OCI-LY7 (cell line): ENCODE data around the gene EBP. TPM values are rescaled to one million over a fixed set of nuclear protein-coding genes. Genes with fewer than 3 reads are reported as not detected.

Source experiments
- BruUV-seq: library from RNA; stranded (reverse); fragments of 400-500 nt; replicated peaks from 2 replicates; lab custom pipeline; 2021; lab: Mats Ljungman, UMichigan
- CTCF ChIA-PET: fragments of 300-600 bp; sonication (Branson Sonifier 250); formaldehyde crosslinking; loops from one replicate; lab custom pipeline; 2022; ENCODE audit warnings: antibody characterized with exemption; ENCODE audit not compliant: unreplicated experiment; lab: Charles Lee
- POLR2A ChIA-PET: fragments of 300-600 bp; sonication (Branson Sonifier 250); formaldehyde crosslinking; loops from one replicate; lab custom pipeline; 2022; ENCODE audit warnings: antibody characterized with exemption; lab: Charles Lee
- DNase-seq: peaks from one replicate; pipeline ENCODE4 v3.0.0-alpha.2; 2015; ENCODE audit warnings: low spot score
- H2AFZ ChIP-seq: fragments of 200-600 bp; sonication (generic), shearing (Covaris generic); 2 replicates; pipeline ENCODE4 v1.6.1; 2014; ENCODE audit warnings: mild to moderate bottlenecking, antibody characterized with exemption, low read length, moderate library complexity
- H3K27ac ChIP-seq: fragments of 200-600 bp; sonication (generic); 2 replicates; pipeline ENCODE4 v1.5.1; 2014; ENCODE audit warnings: mixed run types, low read depth, mild to moderate bottlenecking, moderate library complexity, low read length, inconsistent platforms; ENCODE audit not compliant: poor library complexity, severe bottlenecking
- H3K36me3 ChIP-seq: fragments of 200-600 bp; sonication (generic); 2 replicates; pipeline ENCODE4 v1.6.1; 2014; ENCODE audit warnings: mild to moderate bottlenecking, antibody characterized with exemption, low read length, moderate library complexity, mixed read lengths; ENCODE audit not compliant: insufficient read depth
- H3K4me1 ChIP-seq: fragments of 200-600 bp; sonication (generic); 2 replicates; pipeline ENCODE4 v1.5.1; 2014; ENCODE audit warnings: mild to moderate bottlenecking, low read length; ENCODE audit not compliant: insufficient read depth, poor library complexity, severe bottlenecking
- H3K4me2 ChIP-seq: fragments of 200-600 bp; sonication (generic); 2 replicates; pipeline ENCODE4 v1.6.1; 2014; ENCODE audit warnings: mild to moderate bottlenecking, low read length
- H3K4me3 ChIP-seq: fragments of 200-600 bp; sonication (generic); 2 replicates; pipeline ENCODE4 v1.5.1; 2014; ENCODE audit warnings: mild to moderate bottlenecking, low read depth, low read length; ENCODE audit not compliant: poor library complexity, severe bottlenecking
- H3K79me2 ChIP-seq: fragments of 200-600 bp; sonication (generic); 2 replicates; pipeline ENCODE4 v1.6.1; 2016; ENCODE audit warnings: low read depth, mild to moderate bottlenecking, low read length, moderate library complexity, mixed read lengths; ENCODE audit not compliant: insufficient read depth
- H3K9me2 ChIP-seq: fragments of 200-600 bp; sonication (generic); 2 replicates; pipeline ENCODE4 v1.6.1; 2016; ENCODE audit warnings: mild to moderate bottlenecking, low read length, mixed read lengths; ENCODE audit not compliant: insufficient read depth
- H3K9me3 ChIP-seq: fragments of 200-600 bp; sonication (generic); 2 replicates; pipeline ENCODE4 v1.6.1; 2014; ENCODE audit warnings: mild to moderate bottlenecking, mixed run types, low read length, mixed read lengths
- H4K20me1 ChIP-seq: fragments of 200-600 bp; sonication (generic); 2 replicates; pipeline ENCODE4 v1.6.1; 2014; ENCODE audit warnings: mild to moderate bottlenecking, antibody characterized with exemption, low read length, moderate library complexity, mixed read lengths; ENCODE audit not compliant: insufficient read depth
- EZH2phosphoT487 ChIP-seq: fragments of 200-600 bp; sonication (generic); IDR thresholded peaks from 2 replicates; pipeline ENCODE4 v1.6.1; 2018; ENCODE audit warnings: low read depth, borderline replicate concordance, mild to moderate bottlenecking, mixed run types, antibody characterized with exemption, low read length, moderate library complexity, mixed read lengths
- intact Hi-C: fragments of 100-400 bp; cut with micrococcal nuclease; formaldehyde crosslinking; loops from one replicate; pipeline ENCODE4 v1.10.0; 2022; ENCODE audit not compliant: unreplicated experiment
- total RNA-seq, 2 experiments: library from RNA; depleted of rRNA in 1 of 2; stranded (reverse); fragments of >200 nt in 1 of 2; shearing (Covaris generic) in 1 of 2; gene quantifications; 2 replicates each; pipeline ENCODE4 v1.2.3, GENCODE V29; 2014 to 2022
- TF ChIP-seq, protein P1 (sequence below): fragments of 200-600 bp; sonication (generic); conservative IDR thresholded peaks from 2 replicates; pipeline ENCODE4 v1.5.1; 2014; ENCODE audit warnings: mild to moderate bottlenecking, antibody characterized with exemption, low read length, moderate library complexity, mixed read lengths

The EBP gene
- total RNA-seq, 2 experiments from 2014 or later, result 94.4 to 126 TPM

DNA sequence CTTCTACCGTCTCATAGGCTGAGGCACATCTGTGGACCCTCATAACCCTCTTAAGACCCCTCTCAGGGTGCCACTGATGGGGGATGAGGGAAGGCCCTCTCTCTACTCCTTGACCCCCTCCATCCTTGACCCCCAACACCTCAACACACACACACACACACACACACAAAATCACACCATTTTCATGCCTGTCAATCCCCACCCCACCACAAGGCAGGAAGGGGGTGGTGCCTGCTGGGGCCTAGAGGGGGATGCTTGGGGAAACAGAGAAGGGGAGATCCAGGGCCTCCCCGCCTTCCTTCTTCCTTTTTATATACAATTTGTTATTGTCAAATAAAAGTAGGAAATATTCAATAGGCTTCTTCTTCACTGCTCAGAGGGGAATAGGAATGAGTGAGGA lies 1.2 kb upstream of the EBP start:
- ChIA-PET CTCF (no interaction called here), POLR2A (interaction anchor here (0.7 kb wide), 1 partner anchor 1360 kb away, joined by 3 read pairs; no protein-coding TSS in a partner anchor)
- Histone ChIP-seq H2AFZ (peak overlapping the region; percentile 35; the same call in 1 of the 2 replicates), H3K9me2 (no peaks in the 10 kb centered on the region), H3K27ac (peak overlapping the region; percentile 95), H3K4me3 (peak overlapping the region; percentile 95), H3K9me3 (no peaks in the 10 kb centered on the region), H3K4me2 (peak overlapping the region; percentile 96), H3K4me1 (peaks cover 51% of the 10 kb centered on the region), H4K20me1 (no peaks in the 10 kb centered on the region), H3K36me3 (peaks cover 18% of the 10 kb centered on the region), H3K79me2 (peaks cover 31% of the 10 kb centered on the region)
- peak; percentile 29 for DNase-seq
- TF ChIP-seq, protein P1, sequence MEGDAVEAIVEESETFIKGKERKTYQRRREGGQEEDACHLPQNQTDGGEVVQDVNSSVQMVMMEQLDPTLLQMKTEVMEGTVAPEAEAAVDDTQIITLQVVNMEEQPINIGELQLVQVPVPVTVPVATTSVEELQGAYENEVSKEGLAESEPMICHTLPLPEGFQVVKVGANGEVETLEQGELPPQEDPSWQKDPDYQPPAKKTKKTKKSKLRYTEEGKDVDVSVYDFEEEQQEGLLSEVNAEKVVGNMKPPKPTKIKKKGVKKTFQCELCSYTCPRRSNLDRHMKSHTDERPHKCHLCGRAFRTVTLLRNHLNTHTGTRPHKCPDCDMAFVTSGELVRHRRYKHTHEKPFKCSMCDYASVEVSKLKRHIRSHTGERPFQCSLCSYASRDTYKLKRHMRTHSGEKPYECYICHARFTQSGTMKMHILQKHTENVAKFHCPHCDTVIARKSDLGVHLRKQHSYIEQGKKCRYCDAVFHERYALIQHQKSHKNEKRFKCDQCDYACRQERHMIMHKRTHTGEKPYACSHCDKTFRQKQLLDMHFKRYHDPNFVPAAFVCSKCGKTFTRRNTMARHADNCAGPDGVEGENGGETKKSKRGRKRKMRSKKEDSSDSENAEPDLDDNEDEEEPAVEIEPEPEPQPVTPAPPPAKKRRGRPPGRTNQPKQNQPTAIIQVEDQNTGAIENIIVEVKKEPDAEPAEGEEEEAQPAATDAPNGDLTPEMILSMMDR, result no peak
- TF ChIP-seq EZH2phosphoT487, result no peak
- intact Hi-C loops, result loop anchor here (5.0 kb wide), 2 partner anchors 43 to 52 kb away; partner anchors contain the start of genes FTSJ1 and RBM3
- BruUV-seq, result no TSS peak

DNA sequence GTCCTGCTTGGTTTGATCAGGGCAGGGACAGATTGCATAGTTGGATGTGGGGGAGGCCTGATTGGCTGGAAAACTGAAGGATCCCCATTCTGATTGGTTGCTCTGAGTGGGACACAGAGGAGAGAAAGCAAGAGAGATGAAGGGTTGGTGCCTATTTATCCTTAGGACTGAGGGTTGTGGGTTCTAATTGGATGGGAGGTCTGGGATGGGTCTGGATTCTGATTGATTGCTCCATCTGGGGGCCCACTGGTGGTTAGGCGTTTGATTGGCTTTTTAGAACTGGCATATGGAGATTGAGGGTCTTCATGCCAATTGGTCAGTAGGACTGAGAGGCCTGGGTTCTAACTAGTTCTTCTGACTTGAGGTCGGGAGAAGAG lies 644 bp upstream of the EBP start:
- CTCF ChIA-PET, result no interaction called here
- H3K9me3 ChIP-seq, result no peaks in the 10 kb centered on the region
- H3K79me2 ChIP-seq, result peaks cover 31% of the 10 kb centered on the region
- H3K36me3 ChIP-seq, result peaks cover 23% of the 10 kb centered on the region
- intact Hi-C loops, result loop anchor here (5.0 kb wide), 2 partner anchors 44 to 51 kb away; partner anchors contain the start of genes FTSJ1 and RBM3
- H3K27ac ChIP-seq, result peak overlapping the region; percentile 95
- peak overlapping the region; percentile 77; the same call in 1 of the 2 replicates for H2AFZ ChIP-seq
- DNase-seq, result peak; percentile 19
- TF ChIP-seq, protein P1, result no peak
- TF ChIP-seq EZH2phosphoT487, result no peak
- no peaks in the 10 kb centered on the region for H3K9me2 ChIP-seq
- POLR2A ChIA-PET, result interaction anchor here (0.7 kb wide), 1 partner anchor 1360 kb away, joined by 3 read pairs; no protein-coding TSS in a partner anchor
- peak overlapping the region; percentile 96 for H3K4me2 ChIP-seq
- peaks cover 51% of the 10 kb centered on the region for H3K4me1 ChIP-seq
- no peaks in the 10 kb centered on the region for H4K20me1 ChIP-seq
- TSS peak; percentile 88 for BruUV-seq
- peak overlapping the region; percentile 95 for H3K4me3 ChIP-seq

DNA sequence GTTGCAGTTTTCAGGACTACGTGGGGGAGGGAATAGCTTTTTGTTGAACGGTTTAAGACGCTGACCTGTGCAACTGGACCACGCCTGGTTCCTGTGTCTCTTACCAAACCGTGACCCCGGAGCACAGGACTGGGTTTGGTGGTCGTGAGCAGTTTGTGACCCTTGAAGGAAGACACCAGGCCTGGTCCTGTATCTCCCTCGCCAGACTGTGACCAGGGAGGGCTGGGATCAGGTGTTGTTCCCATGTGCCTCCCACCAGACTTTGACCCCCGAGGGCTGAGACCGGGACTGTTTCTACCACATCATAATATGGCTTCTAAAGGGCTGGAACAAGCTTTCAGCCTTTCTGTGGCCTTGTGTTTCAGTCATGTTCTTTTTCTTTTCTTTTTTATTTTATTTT lies 683 bp downstream of the EBP start:
- no peak for TF ChIP-seq EZH2phosphoT487
- TF ChIP-seq, protein P1, result no peak
- BruUV-seq, result no TSS peak
- Histone ChIP-seq H3K4me3 (peak overlapping the region; percentile 95), H2AFZ (no peak overlapping the region; the same call in 1 of the 2 replicates), H3K4me1 (peaks cover 43% of the 10 kb centered on the region), H3K9me3 (no peaks in the 10 kb centered on the region), H3K36me3 (peaks cover 36% of the 10 kb centered on the region), H3K27ac (peak overlapping the region; percentile 95), H3K4me2 (peak overlapping the region; percentile 87), H3K79me2 (peaks cover 31% of the 10 kb centered on the region), H4K20me1 (no peaks in the 10 kb centered on the region), H3K9me2 (no peaks in the 10 kb centered on the region)
- POLR2A ChIA-PET, result interaction anchor here (1.6 kb wide), 1 partner anchor 49 kb away, joined by 3 read pairs; no protein-coding TSS in a partner anchor
- intact Hi-C loops, result loop anchor here (5.0 kb wide), 2 partner anchors 45 to 50 kb away; partner anchors contain the start of genes FTSJ1 and RBM3
- CTCF ChIA-PET, result no interaction called here
- no peak for DNase-seq
